ENCODE results near the gene MACROD1. TPM values are rescaled to one million over a fixed set of nuclear protein-coding genes. Genes with fewer than 3 reads are reported as not detected.

Gene MACROD1
- total and polyA plus RNA-seq, 2 of the 13 experiments (the other 11 are each of a cell fraction or from before 2014, with no cell fraction given): 23.1 to 34.5 TPM

DNA sequence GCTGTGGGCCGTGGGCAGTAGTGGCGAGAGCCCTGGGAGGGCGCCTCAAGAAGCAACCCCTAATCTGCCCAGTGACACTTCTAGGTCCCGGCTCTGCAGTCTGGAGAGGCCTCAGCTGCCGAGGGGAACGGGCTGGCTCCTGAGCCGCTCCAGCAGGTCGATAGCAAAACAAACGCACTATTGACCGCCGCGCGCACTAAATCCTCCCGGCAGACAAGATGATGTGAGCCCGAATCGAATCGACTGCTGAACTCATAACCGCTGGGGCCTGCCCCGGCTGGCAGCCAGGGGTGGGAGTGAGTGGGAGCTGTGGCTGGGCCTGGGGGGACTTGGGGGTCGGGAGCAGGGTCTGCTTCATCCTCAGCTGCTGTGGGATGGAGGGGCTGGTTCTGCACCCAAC is 94.1 kb downstream of the MACROD1 start (continued):
- TF ChIP-seq, protein P1, sequence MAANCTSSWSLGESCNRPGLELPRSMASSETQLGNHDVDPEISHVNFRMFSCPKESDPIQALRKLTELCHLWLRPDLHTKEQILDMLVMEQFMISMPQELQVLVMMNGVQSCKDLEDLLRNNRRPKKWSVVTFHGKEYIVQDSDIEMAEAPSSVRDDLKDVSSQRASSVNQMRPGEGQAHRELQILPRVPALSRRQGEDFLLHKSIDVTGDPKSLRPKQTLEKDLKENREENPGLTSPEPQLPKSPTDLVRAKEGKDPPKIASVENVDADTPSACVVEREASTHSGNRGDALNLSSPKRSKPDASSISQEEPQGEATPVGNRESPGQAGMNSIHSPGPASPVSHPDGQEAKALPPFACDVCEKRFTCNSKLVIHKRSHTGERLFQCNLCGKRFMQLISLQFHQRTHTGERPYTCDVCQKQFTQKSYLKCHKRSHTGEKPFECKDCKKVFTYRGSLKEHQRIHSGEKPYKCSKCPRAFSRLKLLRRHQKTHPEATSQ (CRISPR knock-in tag; IDR thresholded peaks at IDR 0.05; ENCODE audit: borderline replicate concordance): no peak
- no peak for TF ChIP-seq ARNT (IDR thresholded peaks at IDR 0.05)

DNA sequence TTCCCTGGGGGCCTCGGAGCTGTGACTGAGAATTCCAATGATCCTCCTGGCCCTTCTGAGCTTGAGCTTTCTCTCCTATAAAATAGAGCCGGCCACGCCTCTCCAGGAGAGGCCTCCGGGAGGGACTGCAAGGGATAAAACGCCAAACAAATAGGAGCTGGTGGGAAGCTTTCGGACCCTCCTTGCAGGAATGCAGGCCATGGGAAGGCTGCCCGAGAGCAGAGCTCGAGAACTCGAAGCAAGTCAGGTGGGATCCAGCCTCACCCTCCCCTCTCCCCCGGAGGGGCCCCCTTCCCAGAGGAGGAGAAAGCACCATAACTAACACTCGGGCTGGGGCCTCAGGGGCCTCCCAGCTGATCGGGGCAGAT is 95.6 kb downstream of the MACROD1 start:
- FAIRE-seq (no peak), DNase-seq (ENCODE audit: low spot score) (no peak), ATAC-seq (no peak)
- in situ Hi-C loops (cut with HindIII; ENCODE audit: extremely low pct_ligation_motif_present, low pct_unique_long_range_greater_than_20kb): no loop called here
- Histone ChIP-seq H3K79me2 (ENCODE audit: insufficient read depth, low read length) (no peaks in the 10 kb centered on the region), H3K27ac (ENCODE audit: extremely low read length, insufficient read depth, low read length) (no peak overlapping the region), H3K9me3 (ENCODE audit: low read length) (no peaks in the 10 kb centered on the region), H3K9ac (ENCODE audit: insufficient read depth, low read depth, low read length) (no peak overlapping the region), H3K27me3 (ENCODE audit: control insufficient read depth in 1 of 2, insufficient read depth in 2 of 2, low read length in 2 of 2) (no peaks in the 10 kb centered on the region), H4K20me1 (ENCODE audit: insufficient read depth, low read length) (peaks cover 20% of the 10 kb centered on the region; the same call in 1 of the 2 replicates), H2AFZ (ENCODE audit: low read length) (no peak overlapping the region), H3K4me1 (ENCODE audit: insufficient read depth, low read length) (no peaks in the 10 kb centered on the region), H3K36me3 (replicated peaks in 1 of 2; ENCODE audit: control insufficient read depth in 1 of 2, insufficient read depth in 2 of 2, low read length in 2 of 2) (no peaks in the 10 kb centered on the region), H3K4me3 (replicated peaks in 1 of 3; ENCODE audit: insufficient read depth in 1 of 3, low read depth in 2 of 3, low read length in 3 of 3) (no peak overlapping the region), H3K4me2 (ENCODE audit: low read depth, low read length) (no peak overlapping the region)
- no TSS peak for BruUV-seq (replicated peaks)
- CTCF ChIA-PET (ENCODE audit: low intra/inter-chr PET ratio, low total read pairs): no interaction called here
- TF ChIP-seq NCOA2 (CRISPR knock-in tag; IDR thresholded peaks at IDR 0.05) (no peak), RFXANK (CRISPR knock-in tag; IDR thresholded peaks at IDR 0.05) (no peak), RAD21 (CRISPR knock-in tag; IDR thresholded peaks at IDR 0.05) (no peak), ZMYM4 (CRISPR knock-in tag; IDR thresholded peaks at IDR 0.05) (no peak), ZNF329 (CRISPR knock-in tag; IDR thresholded peaks at IDR 0.05; ENCODE audit: low read depth) (no peak), MXI1 (IDR thresholded peaks at IDR 0.05; ENCODE audit: borderline replicate concordance, low read depth, low read length) (no peak), SAP130 (CRISPR knock-in tag; IDR thresholded peaks at IDR 0.05; ENCODE audit: low read depth) (no peak)
- TF ChIP-seq, protein P2, sequence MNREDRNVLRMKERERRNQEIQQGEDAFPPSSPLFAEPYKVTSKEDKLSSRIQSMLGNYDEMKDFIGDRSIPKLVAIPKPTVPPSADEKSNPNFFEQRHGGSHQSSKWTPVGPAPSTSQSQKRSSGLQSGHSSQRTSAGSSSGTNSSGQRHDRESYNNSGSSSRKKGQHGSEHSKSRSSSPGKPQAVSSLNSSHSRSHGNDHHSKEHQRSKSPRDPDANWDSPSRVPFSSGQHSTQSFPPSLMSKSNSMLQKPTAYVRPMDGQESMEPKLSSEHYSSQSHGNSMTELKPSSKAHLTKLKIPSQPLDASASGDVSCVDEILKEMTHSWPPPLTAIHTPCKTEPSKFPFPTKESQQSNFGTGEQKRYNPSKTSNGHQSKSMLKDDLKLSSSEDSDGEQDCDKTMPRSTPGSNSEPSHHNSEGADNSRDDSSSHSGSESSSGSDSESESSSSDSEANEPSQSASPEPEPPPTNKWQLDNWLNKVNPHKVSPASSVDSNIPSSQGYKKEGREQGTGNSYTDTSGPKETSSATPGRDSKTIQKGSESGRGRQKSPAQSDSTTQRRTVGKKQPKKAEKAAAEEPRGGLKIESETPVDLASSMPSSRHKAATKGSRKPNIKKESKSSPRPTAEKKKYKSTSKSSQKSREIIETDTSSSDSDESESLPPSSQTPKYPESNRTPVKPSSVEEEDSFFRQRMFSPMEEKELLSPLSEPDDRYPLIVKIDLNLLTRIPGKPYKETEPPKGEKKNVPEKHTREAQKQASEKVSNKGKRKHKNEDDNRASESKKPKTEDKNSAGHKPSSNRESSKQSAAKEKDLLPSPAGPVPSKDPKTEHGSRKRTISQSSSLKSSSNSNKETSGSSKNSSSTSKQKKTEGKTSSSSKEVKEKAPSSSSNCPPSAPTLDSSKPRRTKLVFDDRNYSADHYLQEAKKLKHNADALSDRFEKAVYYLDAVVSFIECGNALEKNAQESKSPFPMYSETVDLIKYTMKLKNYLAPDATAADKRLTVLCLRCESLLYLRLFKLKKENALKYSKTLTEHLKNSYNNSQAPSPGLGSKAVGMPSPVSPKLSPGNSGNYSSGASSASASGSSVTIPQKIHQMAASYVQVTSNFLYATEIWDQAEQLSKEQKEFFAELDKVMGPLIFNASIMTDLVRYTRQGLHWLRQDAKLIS (CRISPR knock-in tag; IDR thresholded peaks at IDR 0.05): no peak
- TF ChIP-seq, protein P3, sequence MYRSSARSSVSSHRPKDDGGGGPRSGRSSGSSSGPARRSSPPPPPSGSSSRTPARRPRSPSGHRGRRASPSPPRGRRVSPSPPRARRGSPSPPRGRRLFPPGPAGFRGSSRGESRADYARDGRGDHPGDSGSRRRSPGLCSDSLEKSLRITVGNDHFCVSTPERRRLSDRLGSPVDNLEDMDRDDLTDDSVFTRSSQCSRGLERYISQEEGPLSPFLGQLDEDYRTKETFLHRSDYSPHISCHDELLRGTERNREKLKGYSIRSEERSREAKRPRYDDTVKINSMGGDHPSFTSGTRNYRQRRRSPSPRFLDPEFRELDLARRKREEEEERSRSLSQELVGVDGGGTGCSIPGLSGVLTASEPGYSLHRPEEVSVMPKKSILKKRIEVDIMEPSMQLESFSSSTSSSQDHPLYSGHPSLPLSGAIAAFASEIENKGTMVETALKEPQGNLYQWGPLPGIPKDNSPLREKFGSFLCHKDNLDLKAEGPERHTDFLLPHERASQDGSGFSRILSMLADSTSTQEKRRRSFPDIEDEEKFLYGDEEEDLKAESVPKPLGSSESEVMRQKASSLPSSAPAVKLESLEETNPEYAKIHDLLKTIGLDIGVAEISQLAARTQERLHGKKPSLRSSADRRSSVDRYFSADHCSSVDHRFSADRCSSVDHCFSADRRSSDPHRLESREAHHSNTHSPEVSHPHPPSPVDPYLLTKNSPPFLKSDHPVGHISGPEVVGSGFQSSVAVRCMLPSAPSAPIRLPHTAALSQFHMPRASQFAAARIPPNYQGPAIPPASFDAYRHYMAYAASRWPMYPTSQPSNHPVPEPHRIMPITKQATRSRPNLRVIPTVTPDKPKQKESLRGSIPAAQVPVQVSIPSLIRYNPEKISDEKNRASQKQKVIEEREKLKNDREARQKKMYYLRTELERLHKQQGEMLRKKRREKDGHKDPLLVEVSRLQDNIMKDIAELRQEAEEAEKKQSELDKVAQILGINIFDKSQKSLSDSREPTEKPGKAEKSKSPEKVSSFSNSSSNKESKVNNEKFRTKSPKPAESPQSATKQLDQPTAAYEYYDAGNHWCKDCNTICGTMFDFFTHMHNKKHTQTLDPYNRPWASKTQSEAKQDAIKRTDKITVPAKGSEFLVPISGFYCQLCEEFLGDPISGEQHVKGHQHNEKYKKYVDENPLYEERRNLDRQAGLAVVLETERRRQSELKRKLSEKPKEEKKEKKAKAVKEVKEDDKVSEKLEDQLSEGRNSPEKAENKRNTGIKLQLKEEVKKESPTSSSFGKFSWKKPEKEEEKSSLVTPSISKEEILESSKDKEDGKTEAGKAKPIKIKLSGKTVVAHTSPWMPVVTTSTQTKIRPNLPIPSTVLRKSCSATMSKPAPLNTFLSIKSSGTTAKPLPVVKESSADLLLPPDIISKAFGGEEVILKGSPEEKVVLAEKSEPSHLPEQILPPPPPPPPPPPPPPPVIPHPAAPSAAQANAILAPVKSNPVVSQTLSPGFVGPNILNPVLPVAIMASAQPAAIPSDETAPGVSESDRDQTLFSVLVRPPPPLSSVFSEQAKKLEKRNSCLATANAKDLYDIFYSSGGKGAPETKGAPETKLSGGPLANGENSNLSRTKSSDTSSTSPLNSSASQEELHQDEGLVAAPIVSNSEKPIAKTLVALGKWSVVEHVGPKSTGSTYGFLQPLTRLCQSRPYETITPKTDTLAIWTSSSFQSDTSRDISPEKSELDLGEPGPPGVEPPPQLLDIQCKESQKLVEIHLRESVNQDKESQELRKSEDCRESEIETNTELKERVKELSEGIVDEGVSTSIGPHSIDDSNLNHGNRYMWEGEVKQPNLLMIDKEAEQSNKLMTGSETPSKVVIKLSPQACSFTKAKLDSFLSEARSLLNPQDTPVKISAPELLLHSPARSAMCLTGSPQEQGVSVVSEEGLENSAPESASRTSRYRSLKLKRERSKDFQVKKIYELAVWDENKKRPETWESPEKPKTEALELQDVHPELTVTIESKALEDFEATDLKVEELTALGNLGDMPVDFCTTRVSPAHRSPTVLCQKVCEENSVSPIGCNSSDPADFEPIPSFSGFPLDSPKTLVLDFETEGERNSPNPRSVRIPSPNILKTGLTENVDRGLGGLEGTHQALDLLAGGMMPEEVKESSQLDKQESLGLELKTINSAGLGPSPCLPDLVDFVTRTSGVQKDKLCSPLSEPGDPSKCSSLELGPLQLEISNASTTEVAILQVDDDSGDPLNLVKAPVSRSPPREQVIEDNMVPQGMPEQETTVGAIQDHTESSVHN (CRISPR knock-in tag; IDR thresholded peaks at IDR 0.05): no peak
- intact Hi-C loops (cut with micrococcal nuclease; ENCODE audit: unreplicated experiment): no loop called here
- POLR2A ChIA-PET: no interaction called here
- WGBS (ENCODE audit: low lambda C conversion rate): 86% methylated on average over 11 of the region's 12 CpGs

Data from HepG2 (cell line).